ACC112 (cell line): ENCODE results near the gene MACF1.

Experiments
- H2AFZ ChIP-seq: fragments of 200-600 bp; sonication (generic); one replicate; pipeline ENCODE4 v1.6.0; 2017; ENCODE audit warnings: antibody characterized with exemption, low read length; ENCODE audit not compliant: unreplicated experiment
- H3K27ac ChIP-seq: fragments of 200-600 bp; sonication (generic); 2 replicates; pipeline ENCODE4 v1.5.1; 2014; ENCODE audit warnings: low read depth, mild to moderate bottlenecking, antibody characterized with exemption, low read length, moderate library complexity
- H3K27me3 ChIP-seq: fragments of 200-600 bp; sonication (generic); 2 replicates; pipeline ENCODE4 v1.6.1; 2014; ENCODE audit warnings: mild to moderate bottlenecking, antibody characterized with exemption, low read length, moderate library complexity, mixed read lengths; ENCODE audit not compliant: insufficient read depth
- H3K36me3 ChIP-seq: fragments of 200-600 bp; sonication (generic); 2 replicates; pipeline ENCODE4 v1.6.1; 2016; ENCODE audit warnings: mild to moderate bottlenecking, antibody characterized with exemption, low read length, moderate library complexity, mixed read lengths; ENCODE audit not compliant: insufficient read depth
- H3K4me1 ChIP-seq: fragments of 200-600 bp; sonication (generic); one replicate; pipeline ENCODE4 v1.6.1; 2016; ENCODE audit warnings: low read length, mixed read lengths; ENCODE audit not compliant: insufficient read depth, unreplicated experiment, control insufficient read depth
- H3K4me3 ChIP-seq: fragments of 200-600 bp; sonication (generic); 2 replicates; pipeline ENCODE4 v1.5.1; 2014; ENCODE audit warnings: mild to moderate bottlenecking, low read depth, low read length
- H3K79me2 ChIP-seq: fragments of 200-600 bp; sonication (generic); one replicate; pipeline ENCODE4 v1.6.0; 2016; ENCODE audit warnings: low read length; ENCODE audit not compliant: control insufficient read depth, unreplicated experiment, insufficient read depth

The MACF1 gene

DNA sequence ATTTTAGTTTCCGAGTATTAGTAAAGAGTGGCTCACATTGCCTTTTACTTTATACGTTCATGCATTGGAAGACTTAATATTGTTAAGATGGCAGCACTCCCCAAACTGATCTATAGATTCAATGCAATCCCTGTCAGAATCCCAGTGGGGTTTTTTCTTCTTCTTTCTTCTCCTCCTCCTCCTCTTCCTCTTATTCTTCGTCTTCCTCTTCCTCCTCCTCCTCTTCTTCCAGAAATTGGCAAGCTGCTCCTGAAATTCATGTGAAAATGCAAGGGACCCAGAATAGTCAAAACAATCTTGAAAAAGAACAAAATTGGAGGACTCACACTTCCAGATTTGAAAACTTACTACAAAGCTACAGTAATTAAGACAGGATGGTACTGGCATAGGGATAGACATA lies 23.2 kb upstream of the MACF1 start:
- Histone ChIP-seq H3K36me3 (no peaks in the 10 kb centered on the region), H3K4me1 (peaks cover 57% of the 10 kb centered on the region), H3K4me3 (no peak overlapping the region), H3K27me3 (no peaks in the 10 kb centered on the region), H2AFZ (no peak overlapping the region), H3K79me2 (peaks cover 36% of the 10 kb centered on the region), H3K27ac (no peak overlapping the region)

DNA sequence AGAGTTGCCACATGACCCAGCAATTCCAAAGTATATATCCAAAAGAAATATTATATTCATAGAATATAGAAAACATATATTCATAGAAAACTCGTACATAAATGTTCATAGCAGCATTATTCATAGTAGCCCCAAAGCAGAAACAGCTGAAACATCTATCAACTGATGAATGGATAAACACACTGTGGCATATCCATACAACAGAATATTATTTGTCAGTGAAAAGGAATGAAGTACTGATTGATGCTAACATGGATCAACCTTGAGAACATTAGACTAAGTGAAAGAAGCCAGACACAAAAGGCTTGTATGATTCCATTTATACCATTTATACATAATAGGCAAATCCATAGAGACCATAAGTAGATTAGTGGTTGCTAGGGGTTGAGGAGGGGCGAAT lies 21.7 kb upstream of the MACF1 start:
- Histone ChIP-seq H3K79me2 (peaks cover 29% of the 10 kb centered on the region), H3K27ac (peak overlapping the region; percentile 27; the same call in 1 of the 2 replicates), H3K36me3 (no peaks in the 10 kb centered on the region), H3K4me3 (no peak overlapping the region), H2AFZ (no peak overlapping the region), H3K4me1 (peaks cover 45% of the 10 kb centered on the region), H3K27me3 (no peaks in the 10 kb centered on the region)

DNA sequence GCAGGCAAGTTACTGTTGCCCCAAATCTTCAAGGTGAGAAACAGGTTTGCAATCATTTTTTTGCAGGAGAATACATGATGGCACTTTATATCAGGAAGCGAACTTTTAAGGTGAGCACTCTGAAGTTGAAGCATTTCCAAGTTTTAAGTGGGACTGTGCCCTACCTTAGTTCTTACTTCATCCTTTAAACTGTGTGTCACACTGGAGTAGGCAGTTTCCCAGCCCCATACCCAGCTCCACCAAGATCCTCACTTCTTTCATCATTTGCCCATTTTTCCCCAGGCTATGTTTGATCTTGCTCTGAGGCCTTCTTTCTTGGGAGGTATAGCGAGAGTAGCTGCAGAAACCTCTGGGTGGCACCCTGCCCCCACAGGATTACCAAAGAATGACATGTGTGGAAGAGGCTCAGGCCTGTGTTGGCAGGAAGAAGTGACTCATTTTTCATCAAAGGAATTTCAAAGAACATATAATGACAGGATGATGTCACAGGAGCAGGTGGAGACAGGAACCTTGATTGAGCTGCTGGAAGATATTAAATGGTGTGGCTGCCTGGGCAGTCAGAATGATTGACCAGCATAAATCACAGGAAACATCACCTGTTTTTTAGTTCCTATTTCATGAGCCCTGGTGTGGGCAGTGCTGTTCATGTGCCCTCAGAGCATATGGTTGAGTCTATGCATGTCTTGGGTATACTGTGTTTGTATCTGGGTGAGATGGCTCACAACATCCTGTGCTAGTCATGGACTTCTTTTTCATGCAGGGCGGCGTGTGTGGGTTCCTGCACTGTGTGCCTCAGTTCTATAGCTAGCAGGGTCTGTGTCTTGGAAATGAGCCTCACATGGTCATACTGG lies 20.8 kb upstream of the MACF1 start:
- peak overlapping the region; percentile 46; the same call in 1 of the 2 replicates for H3K27ac ChIP-seq
- H3K36me3 ChIP-seq = no peaks in the 10 kb centered on the region
- peaks cover 36% of the 10 kb centered on the region for H3K4me1 ChIP-seq
- peaks cover 34% of the 10 kb centered on the region for H3K79me2 ChIP-seq
- peak overlapping the region; percentile 4; the same call in 1 of the 2 replicates for H3K4me3 ChIP-seq
- no peak overlapping the region for H2AFZ ChIP-seq
- H3K27me3 ChIP-seq = no peaks in the 10 kb centered on the region

DNA sequence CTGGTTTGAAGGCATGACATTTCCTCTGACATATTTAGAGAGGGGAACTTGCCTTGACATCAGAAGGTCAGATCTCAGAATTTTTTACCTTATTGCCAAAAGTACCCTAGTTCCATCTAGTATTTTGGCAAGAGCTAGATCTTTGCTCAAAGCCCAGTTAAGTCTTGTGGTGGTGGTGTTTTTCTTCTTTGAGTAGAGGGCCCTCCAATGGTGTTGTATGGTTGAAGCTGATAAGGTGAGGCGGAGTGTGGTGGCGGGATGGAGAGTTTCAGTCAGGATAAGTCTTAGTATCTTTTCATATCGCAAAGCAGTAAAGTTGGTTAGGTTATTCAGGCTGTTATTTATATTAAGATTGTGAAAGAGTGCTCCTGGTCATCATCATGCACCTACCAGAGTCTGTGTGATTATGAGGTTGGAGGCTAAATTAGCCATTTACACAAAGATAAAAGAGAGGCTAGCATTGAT lies 20.1 kb upstream of the MACF1 start:
- Histone ChIP-seq H2AFZ (no peak overlapping the region), H3K79me2 (peaks cover 35% of the 10 kb centered on the region), H3K27me3 (no peaks in the 10 kb centered on the region), H3K36me3 (no peaks in the 10 kb centered on the region), H3K4me1 (peaks cover 34% of the 10 kb centered on the region), H3K27ac (peak overlapping the region; percentile 46; the same call in 1 of the 2 replicates), H3K4me3 (no peak overlapping the region)

DNA sequence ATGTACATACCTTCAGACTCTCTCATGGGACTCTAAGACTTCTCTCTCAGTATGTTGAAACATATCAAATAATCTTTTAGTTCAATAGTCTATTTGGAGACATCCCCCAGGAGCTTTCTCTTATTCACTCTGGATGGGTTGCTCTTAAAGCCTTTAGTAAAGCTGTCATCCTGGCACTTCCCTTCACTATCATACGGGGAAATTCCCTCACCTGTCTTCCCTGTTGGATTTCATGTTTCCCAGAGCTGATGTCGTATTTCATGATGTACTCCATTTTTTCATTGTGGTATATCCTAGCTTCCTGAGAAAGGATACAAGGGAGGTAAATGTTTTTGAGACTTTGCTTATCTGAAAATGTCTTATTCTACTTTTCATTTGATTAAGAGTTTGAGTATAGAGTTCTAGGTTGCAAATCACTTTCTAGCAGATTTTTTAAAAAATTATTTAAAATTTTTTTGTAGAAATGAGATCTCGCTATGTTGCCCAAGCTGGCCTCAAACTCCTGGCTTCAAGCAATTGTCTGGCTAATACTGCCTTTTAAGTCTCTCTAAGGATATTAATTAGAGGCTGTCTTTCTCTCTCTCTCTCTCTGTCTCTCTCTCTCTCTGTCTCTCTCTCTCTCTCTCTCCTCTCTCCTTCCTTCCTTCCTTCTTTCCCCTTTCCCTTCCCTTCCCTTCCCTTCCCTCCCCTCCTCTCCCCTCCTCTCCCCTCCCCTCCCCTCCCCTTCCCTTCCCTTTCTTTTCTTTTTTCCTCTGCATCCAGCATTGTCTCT lies 17.0 kb upstream of the MACF1 start:
- Histone ChIP-seq H2AFZ (no peak overlapping the region), H3K27me3 (no peaks in the 10 kb centered on the region), H3K79me2 (peaks cover 48% of the 10 kb centered on the region), H3K4me1 (peaks cover 55% of the 10 kb centered on the region), H3K27ac (no peak overlapping the region), H3K4me3 (no peak overlapping the region), H3K36me3 (no peaks in the 10 kb centered on the region)

DNA sequence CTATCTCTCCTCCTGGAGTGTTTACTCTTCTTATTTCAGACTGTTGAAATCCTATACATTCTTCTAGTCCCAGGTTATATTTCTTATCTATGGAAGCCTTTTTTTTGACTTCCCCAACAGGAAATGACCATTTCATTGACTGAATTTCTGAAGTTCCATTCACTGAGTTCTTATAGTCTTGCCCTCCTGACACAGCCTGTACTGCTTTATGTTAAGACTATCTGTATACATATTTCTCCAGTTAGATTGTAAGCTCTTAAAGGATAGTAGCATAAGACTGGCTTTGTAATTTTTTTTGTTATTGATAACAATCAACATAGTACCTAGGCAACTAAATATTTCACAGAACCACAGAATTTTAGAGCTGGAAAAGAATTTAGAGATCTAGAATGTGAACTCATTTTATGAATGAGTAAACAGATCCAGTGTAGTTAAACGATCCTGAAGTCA lies 14.9 kb upstream of the MACF1 start:
- no peak overlapping the region for H2AFZ ChIP-seq
- H3K27ac ChIP-seq = peak overlapping the region; percentile 86
- H3K4me1 ChIP-seq = peaks cover 54% of the 10 kb centered on the region
- no peaks in the 10 kb centered on the region for H3K27me3 ChIP-seq
- H3K79me2 ChIP-seq = peaks cover 51% of the 10 kb centered on the region
- H3K4me3 ChIP-seq = no peak overlapping the region
- H3K36me3 ChIP-seq = no peaks in the 10 kb centered on the region

DNA sequence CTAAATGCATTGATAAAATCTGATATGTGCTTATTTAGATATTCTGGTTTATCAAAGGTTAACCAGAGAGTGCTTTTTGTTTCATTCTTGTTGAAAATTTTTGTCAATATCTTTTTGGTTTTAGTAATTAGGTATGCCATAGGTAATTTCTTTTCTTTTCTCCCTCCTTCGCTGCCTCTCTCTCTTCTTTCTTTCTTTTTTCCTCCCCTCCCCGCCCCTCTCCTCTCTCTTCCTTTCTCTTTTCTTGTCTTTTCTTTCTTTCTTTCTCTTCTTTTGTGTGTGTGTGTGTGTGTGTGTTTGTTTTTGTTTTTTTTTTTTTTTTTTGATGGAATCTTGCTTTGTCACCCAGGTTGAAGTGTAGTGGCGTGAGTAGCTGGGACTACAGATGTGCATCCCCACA lies 14.4 kb upstream of the MACF1 start:
- peak overlapping the region; percentile 86 for H3K27ac ChIP-seq
- no peaks in the 10 kb centered on the region for H3K36me3 ChIP-seq
- peaks cover 55% of the 10 kb centered on the region for H3K4me1 ChIP-seq
- peaks cover 52% of the 10 kb centered on the region for H3K79me2 ChIP-seq
- no peak overlapping the region for H3K4me3 ChIP-seq
- H3K27me3 ChIP-seq = no peaks in the 10 kb centered on the region
- no peak overlapping the region for H2AFZ ChIP-seq

DNA sequence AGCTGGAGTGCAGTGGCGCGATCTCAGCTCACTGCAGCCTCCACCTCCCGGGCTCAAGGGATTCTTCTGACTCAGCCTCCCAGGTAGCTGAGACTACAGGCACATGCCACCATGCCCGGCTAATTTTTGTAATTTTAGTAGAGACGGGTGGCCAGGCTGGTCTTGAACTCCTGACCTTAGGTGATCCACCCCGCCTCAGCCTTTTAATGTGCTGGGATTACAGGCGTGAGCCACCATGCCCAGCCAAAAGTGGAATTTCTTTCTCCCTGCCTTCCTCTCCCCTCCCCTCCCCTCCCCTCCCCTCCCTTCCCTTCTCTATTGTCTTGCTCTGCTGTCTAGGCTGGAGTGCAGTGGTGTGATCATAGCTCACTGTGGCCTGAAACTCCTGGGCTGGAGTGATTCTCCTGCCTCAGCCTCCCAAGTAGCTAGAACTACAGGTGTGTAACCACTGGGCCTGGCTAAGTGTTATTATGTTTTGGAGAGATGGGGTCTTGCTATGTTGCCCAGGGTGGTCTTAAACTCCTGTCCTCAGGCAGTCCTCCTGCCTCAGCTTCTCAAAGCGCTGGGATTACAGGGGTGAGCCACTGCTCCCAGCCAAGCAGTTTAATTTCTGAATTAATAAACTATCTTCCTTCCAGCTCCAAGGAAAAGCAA lies 10.0 kb upstream of the MACF1 start:
- peak overlapping the region; percentile 62 for H3K27ac ChIP-seq
- H2AFZ ChIP-seq = no peak overlapping the region
- H3K36me3 ChIP-seq = no peaks in the 10 kb centered on the region
- peaks cover 67% of the 10 kb centered on the region for H3K4me1 ChIP-seq
- no peak overlapping the region for H3K4me3 ChIP-seq
- H3K79me2 ChIP-seq = peaks cover 62% of the 10 kb centered on the region
- no peaks in the 10 kb centered on the region for H3K27me3 ChIP-seq

DNA sequence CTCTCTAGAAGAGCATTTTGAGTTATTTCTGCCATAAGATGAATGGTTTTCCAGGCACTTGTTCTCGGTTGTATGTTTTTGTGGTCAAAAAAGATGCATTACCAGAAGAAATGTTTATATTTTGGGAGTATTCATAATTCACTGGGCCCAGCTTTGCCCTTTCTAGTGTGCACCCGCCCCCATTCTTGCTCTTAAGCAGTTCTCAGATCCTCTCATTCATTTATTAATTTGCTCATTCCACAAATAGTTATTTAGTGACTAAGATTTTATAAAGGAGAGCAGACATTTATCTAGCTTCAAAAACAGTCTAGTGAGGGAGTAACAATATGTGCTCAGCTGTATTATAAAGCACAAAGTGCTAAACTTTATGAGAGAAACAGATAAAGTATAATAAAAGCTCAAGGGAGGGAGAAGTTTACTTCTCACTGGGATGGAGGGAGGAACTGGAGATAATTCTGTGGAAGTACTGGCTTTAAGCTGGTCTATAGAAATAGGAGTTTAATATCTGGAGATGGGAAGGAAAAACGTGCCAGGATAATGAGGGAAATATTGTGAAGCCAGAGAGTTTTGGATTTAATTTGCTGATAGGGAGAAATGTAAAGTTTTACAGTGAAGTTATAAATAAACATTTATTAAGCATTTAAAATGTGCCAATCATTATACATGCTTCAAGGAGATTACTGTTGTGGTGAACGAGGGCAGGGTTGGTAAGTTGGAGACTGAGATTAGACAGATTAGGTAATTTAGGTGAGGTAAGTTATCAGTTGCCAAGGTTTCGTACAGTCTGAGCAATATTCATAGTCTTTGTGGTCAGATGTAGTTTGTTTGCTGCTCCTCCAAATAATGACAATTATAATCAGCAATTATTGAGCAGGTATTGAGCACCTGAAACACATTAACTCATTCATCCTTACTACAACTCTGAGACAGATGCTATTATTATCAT lies 9.1 kb upstream of the MACF1 start:
- H3K27me3 ChIP-seq = no peaks in the 10 kb centered on the region
- no peak overlapping the region for H2AFZ ChIP-seq
- H3K4me1 ChIP-seq = peaks cover 58% of the 10 kb centered on the region
- H3K36me3 ChIP-seq = no peaks in the 10 kb centered on the region
- peak overlapping the region; percentile 62 for H3K27ac ChIP-seq
- no peak overlapping the region for H3K4me3 ChIP-seq
- H3K79me2 ChIP-seq = peaks cover 63% of the 10 kb centered on the region
